Measurements from ENCODE around the gene ALDH5A1. TPM values are rescaled to one million over a fixed set of nuclear protein-coding genes. Genes with fewer than 3 reads are reported as not detected.
"Not testable (repeated sequence)": the region's sequence is repeated elsewhere in the genome, so short reads cannot be mapped to it uniquely, and the experiment has no call there.

ALDH5A1 gene
- total RNA-seq, 1 donor from 2014 or later: 1.0 TPM

GRCh38 chr6:24486065-24486464 is 8.7 kb upstream of the ALDH5A1 start:
- no peak for DNase-seq

GRCh38 chr6:24489470-24489869 is 5.3 kb upstream of the ALDH5A1 start, which contains the start of gene GPLD1:
Gene GPLD1, minus strand, starts transcription at chr6:24489578. Its CDS starts 67 bp downstream, at chr6:24489511.
- DNase-seq: no peak

DNA sequence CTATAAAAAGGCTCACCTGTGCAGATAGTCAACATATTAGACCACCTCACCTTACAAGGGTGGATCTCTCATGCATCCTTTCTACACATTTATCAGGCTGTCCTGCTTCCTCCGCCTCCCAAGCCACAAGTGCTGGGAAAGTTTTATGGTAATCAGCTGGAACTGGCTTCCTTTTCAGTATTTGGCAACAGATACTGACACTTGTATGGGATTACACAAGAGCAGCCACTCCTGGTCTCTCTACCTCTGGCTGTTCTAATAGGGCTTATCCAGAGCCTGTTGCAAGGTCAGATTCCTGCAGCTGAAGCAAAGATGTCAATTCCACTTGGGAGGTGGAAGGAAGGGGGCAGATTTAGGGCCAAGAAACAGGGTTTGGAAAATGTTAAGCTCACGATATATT is 4.9 kb upstream of the ALDH5A1 start:
- DNase-seq: no peak

GRCh38 chr6:24490948-24491347 is 3.8 kb upstream of the ALDH5A1 start:
- no peak for DNase-seq

- DNase-seq: peak; percentile 47
Measured at GRCh38 chr6:24492475-24492874, 2.3 kb upstream of the ALDH5A1 start.

DNA sequence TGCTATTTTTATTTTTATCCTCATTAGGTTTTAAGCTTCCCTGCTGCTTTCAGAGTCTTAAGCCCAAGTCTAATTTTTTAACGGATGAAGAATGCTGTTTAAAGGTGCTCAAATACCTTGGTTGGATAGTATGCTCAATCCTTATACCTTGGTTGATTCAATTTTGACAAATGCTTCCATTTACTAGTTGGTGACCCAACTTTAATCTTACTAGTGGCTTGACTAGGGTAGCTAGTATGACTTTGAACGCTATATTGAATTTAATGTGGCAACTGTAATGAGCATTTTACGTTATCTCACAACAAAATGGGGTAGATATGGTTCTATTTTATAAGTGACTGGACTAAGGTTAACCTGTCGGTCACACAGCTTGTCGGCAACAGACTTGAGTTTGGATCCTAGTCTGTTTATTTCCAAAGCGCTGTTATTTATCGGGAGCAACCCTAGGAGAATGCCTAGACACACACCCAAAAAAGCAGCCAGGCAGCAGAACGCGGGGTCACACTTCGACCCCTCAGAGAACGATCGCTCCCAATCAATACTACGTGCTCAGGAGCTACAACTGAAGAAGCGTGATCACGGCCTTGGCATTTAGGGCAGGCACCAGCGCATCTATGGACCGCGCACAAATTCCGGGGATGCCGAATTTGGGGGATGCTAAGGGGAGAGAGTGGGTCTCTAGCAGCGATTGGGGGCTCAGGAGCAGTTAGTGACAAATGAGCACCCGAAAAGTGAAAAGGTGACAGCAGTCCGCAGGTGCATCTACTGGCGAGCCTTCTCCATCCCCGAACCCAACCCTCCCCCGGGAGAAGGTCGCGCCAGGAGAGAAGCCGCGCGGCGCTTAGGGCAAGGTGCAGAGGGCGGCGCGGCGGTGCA is 586 bp upstream of the ALDH5A1 start:
- no peak for DNase-seq

GRCh38 chr6:24497254-24497970 is 2.6 kb downstream of the ALDH5A1 start:
- DNase-seq: no peak

DNA sequence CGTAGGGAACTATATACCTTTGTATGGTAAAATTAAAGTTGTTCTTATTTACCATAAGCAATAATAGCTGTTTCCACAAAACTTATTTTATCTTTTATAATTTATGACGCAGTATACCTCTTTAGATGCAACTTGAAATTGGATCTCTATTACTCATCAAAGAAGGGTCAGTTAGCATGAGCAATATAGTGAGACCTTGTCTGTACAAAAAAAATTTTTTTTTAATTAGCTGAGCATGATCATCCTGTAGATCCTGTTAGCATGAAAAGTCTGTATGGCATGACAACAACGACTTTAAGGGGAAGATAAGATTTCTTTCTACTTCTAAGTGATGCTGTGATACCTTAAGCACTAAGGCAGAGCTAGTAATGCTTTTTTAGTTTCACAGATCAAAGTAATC is 5.9 kb downstream of the ALDH5A1 start:
- DNase-seq: no peak

GRCh38 chr6:24501374-24501773 is 6.6 kb downstream of the ALDH5A1 start:
- no peak for DNase-seq

- no peak for DNase-seq
Measured at GRCh38 chr6:24501914-24502313, 7.1 kb downstream of the ALDH5A1 start.

GRCh38 chr6:24504287-24504648 is 9.5 kb downstream of the ALDH5A1 start:
- DNase-seq: no peak

GRCh38 chr6:24504649-24505586 is 10.1 kb downstream of the ALDH5A1 start:
- DNase-seq: no peak

DNA sequence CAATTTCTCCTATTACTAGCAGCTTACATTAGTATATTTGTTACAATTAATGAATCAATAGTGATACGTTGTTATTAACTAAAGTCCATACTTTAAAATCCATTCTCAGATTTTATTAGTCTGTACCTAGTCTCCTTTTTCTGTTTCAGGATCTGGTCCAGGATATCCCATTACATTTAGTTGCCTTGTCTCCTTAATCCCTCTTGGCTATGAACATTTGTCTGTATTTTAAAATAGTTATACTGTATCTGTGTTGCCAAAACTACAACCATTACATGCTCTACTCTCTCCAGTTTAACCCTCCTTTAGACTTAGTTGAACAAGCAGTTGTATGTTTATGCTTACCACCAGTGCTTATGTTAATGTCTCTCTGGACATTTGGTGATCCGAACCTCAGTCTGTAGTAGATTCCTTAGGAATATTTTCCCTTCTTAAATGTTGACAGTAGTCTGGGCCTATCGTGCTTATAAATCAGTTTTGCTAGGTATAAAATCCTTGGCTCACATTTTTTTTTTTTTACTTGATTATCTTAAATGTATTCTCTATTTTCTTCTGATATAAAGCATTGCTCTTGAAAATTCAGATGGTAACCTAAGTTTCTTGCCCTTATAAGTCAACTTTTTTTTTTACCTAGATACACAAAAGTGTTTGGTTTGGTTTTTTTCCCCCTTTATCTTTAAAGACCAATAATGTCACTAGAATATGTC is 12.2 kb downstream of the ALDH5A1 start:
- DNase-seq: no peak

- DNase-seq: not testable (repeated sequence)
Measured at GRCh38 chr6:24511976-24512375, 17.2 kb downstream of the ALDH5A1 start.

DNA sequence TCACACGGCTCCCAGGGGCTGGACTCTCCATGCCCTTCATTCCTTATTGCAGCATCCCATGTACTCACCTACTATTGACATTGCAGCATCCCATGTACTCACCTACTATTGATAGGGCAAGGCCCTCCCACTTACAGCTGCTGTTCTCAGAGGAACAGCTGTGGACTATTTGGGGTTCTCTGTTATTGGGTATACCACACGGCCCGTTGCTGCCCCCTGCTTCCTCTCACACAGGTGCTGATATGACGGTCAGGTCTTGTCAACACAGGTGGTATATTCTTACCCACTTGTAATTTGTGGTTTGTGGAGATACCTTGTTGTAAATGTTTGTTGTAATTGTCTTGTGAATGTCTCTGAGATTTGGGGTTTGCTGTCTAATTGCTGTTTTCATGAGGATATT is 18.8 kb downstream of the ALDH5A1 start:
- DNase-seq: no peak

DNA sequence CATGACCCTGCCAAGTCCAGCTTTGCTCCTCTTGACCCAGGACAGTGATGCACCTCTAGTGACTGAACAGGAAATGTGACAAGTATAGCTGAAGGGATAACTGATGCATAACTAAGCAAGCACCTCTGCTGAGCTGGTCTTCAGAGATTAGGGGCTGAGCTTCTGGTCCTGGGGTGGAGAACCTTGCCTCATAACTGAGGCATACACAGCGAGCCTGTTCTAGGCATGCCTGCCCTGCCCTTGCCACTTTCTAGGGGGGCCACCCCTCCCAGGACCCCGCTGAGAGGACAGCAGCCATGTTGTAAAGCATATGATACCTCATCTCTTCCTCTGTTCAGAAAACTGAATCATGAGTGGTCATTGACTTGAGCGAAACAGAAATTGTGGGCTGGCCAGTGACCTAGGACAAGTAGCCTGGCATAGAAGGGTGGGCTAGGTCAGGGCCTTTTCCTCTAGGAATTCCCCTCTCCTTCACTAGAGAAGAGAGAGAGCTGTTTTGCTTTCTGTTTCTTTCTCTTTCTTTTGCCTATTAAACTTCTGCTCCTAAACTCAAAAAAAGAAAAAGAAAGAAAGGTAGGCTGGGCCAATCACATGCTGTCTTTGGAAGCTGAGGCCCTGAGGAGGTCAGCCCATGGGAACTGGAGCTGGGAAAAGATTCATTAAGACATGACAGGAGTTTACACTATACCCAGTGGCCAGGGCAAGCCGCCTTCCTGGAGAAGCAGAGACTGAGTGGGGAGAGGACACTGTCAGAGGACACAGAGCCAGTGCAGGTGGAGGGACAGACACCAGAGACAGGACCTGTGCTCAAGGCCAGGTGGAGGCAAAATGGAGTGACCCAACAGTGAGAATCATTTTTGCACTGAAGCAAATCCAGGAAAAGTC is 23.1 kb downstream of the ALDH5A1 start:
- no peak for DNase-seq

- DNase-seq: peak; percentile 53
Measured at GRCh38 chr6:24520929-24521546, 26.3 kb downstream of the ALDH5A1 start.

DNA sequence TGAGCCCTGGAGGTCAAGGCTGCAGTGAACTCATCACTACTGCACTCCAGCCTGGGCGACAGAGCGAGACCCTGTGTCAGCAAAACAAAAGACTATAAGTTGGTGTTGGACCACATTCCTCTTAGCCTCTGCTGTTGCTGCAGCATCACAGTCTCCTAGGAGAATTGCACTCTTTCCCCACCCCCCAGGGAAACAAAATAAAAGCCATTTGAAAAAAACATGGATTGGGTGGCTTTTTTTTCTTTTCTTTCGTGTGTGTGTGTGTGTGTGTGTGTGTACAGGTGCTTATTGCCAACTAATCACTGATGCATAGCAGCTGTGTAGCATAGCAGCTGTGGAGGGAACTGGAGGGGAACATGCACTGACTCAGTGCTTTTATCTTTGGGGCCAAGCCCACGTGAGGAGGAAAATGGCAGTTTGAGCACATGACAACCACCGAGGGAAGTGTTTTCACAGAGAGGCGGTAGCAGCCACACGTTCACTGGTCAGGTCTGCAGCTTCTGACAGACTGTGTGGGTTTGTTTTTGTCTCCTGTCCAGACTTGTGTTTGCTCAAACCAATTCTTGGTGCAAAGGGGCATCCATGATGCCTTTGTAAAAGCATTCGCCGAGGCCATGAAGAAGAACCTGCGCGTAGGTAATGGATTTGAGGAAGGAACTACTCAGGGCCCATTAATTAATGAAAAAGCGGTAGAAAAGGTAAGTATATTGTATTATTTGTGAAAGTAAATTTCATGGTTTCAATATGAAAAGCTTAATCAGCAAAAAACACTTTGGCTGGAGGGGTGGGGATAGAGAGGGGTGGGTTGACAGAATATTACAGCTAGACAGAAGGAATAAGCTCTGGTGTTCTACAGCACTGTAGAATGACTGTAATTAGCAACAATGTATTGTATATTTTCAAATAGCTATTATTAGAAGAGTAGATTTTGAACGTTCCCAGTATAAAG is 27.7 kb downstream of the ALDH5A1 start:
- no peak for DNase-seq

- no peak for DNase-seq
Measured at GRCh38 chr6:24524329-24524728, 29.6 kb downstream of the ALDH5A1 start.
